Measurements from ENCODE around the gene SLC25A6. TPM values are rescaled to one million over a fixed set of nuclear protein-coding genes. Genes with fewer than 3 reads are reported as not detected.

Gene SLC25A6
- total and polyA plus RNA-seq, 2 of the 13 experiments (the other 11 are each of a cell fraction or from before 2014, with no cell fraction given): 138 to 581 TPM

DNA sequence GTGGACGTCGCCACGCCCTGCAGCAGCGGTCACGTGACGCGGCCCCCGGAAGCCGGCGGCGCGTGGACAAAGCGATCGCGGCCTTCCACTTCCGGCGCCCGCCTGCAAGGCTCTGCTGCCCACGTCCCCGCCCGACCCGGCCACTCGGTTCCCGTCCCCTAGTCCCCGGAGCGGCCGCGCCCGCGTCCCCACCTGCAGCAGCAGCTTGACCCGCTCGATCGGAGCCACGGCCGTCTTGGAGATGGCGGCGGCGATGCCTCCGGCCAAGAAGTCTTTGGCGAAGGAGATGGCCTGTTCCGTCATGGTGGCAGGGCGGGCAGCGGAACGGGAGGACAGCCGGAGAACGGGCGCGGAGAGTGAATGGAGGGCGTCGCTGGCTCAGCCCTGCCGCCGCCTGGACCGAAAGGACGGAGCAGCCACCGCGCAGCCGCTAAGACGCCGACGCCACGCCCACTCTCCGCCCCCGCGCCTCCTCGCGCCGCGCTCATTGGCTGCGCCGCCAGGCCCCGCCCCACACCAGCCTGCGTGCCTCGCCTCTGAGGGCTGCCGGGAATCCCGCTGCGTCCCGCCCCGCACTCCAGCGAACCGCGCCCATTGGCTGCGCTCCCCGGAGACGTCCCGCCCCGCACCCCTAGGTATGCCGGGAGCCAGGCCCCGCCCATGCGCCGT is at the start of gene SLC25A6 (continued):
- TF ChIP-seq, protein P1, sequence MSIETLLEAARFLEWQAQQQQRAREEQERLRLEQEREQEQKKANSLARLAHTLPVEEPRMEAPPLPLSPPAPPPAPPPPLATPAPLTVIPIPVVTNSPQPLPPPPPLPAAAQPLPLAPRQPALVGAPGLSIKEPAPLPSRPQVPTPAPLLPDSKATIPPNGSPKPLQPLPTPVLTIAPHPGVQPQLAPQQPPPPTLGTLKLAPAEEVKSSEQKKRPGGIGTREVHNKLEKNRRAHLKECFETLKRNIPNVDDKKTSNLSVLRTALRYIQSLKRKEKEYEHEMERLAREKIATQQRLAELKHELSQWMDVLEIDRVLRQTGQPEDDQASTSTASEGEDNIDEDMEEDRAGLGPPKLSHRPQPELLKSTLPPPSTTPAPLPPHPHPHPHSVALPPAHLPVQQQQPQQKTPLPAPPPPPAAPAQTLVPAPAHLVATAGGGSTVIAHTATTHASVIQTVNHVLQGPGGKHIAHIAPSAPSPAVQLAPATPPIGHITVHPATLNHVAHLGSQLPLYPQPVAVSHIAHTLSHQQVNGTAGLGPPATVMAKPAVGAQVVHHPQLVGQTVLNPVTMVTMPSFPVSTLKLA (IDR thresholded peaks at IDR 0.05): peak; percentile 79; the same call in 1 of the 2 replicates
- TF ChIP-seq, protein P2, sequence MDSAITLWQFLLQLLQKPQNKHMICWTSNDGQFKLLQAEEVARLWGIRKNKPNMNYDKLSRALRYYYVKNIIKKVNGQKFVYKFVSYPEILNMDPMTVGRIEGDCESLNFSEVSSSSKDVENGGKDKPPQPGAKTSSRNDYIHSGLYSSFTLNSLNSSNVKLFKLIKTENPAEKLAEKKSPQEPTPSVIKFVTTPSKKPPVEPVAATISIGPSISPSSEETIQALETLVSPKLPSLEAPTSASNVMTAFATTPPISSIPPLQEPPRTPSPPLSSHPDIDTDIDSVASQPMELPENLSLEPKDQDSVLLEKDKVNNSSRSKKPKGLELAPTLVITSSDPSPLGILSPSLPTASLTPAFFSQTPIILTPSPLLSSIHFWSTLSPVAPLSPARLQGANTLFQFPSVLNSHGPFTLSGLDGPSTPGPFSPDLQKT (CRISPR knock-in tag; IDR thresholded peaks at IDR 0.05; ENCODE audit: borderline replicate concordance): peak; percentile 80; the same call in 1 of the 2 replicates
- TF ChIP-seq ZNF350 (CRISPR knock-in tag; IDR thresholded peaks at IDR 0.05; ENCODE audit: borderline replicate concordance, low read depth) (peak; percentile 61; the same call in 1 of the 2 replicates), ZNF709 (CRISPR knock-in tag; IDR thresholded peaks at IDR 0.05) (peak; percentile 80; the same call in 1 of the 2 replicates), MYC (CRISPR knock-in tag; IDR thresholded peaks at IDR 0.05; ENCODE audit: borderline replicate concordance) (peak; percentile 98), TCF12 (IDR thresholded peaks at IDR 0.05) (no peak), TCF12 (CRISPR knock-in tag; IDR thresholded peaks at IDR 0.05) (peak; percentile 39), KDM3A (CRISPR knock-in tag; IDR thresholded peaks at IDR 0.05; ENCODE audit: low read depth) (no peak), ZNF589 (CRISPR knock-in tag; conservative IDR thresholded peaks at IDR 0.05) (no peak), MED1 (CRISPR knock-in tag; IDR thresholded peaks at IDR 0.05) (peak; percentile 8; the same call in 1 of the 2 replicates), NFE2L1 (CRISPR knock-in tag; IDR thresholded peaks at IDR 0.05; ENCODE audit: borderline replicate concordance) (no peak), CAMTA2 (CRISPR knock-in tag; IDR thresholded peaks at IDR 0.05; ENCODE audit: borderline replicate concordance) (peak; percentile 79), HES4 (CRISPR knock-in tag; IDR thresholded peaks at IDR 0.05; ENCODE audit: borderline replicate concordance) (no peak), SCMH1 (CRISPR knock-in tag; IDR thresholded peaks at IDR 0.05; ENCODE audit: borderline replicate concordance) (no peak), HDAC6 (IDR thresholded peaks at IDR 0.05; ENCODE audit: low read depth, low read length) (no peak), ZNF234 (CRISPR knock-in tag; conservative IDR thresholded peaks at IDR 0.05) (peak; percentile 82), ZNF326 (CRISPR knock-in tag; IDR thresholded peaks at IDR 0.05; ENCODE audit: borderline replicate concordance) (no peak), ZNF501 (CRISPR knock-in tag; IDR thresholded peaks at IDR 0.05) (peak; percentile 89), DPF2 (CRISPR knock-in tag; IDR thresholded peaks at IDR 0.05; ENCODE audit: borderline replicate concordance, low read depth) (no peak), AGO1 (IDR thresholded peaks at IDR 0.05; ENCODE audit: low read depth, low read length, poor library complexity, severe bottlenecking) (peak; percentile 93)
- TF ChIP-seq, protein P3, sequence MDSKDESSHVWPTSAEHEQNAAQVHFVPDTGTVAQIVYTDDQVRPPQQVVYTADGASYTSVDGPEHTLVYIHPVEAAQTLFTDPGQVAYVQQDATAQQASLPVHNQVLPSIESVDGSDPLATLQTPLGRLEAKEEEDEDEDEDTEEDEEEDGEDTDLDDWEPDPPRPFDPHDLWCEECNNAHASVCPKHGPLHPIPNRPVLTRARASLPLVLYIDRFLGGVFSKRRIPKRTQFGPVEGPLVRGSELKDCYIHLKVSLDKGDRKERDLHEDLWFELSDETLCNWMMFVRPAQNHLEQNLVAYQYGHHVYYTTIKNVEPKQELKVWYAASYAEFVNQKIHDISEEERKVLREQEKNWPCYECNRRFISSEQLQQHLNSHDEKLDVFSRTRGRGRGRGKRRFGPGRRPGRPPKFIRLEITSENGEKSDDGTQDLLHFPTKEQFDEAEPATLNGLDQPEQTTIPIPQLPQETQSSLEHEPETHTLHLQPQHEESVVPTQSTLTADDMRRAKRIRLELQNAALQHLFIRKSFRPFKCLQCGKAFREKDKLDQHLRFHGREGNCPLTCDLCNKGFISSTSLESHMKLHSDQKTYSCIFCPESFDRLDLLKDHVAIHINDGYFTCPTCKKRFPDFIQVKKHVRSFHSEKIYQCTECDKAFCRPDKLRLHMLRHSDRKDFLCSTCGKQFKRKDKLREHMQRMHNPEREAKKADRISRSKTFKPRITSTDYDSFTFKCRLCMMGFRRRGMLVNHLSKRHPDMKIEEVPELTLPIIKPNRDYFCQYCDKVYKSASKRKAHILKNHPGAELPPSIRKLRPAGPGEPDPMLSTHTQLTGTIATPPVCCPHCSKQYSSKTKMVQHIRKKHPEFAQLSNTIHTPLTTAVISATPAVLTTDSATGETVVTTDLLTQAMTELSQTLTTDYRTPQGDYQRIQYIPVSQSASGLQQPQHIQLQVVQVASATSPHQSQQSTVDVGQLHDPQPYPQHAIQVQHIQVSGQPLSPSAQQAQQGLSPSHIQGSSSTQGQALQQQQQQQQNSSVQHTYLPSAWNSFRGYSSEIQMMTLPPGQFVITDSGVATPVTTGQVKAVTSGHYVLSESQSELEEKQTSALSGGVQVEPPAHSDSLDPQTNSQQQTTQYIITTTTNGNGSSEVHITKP (CRISPR knock-in tag; IDR thresholded peaks at IDR 0.05; ENCODE audit: low read depth): no peak
- TF ChIP-seq, protein P4, sequence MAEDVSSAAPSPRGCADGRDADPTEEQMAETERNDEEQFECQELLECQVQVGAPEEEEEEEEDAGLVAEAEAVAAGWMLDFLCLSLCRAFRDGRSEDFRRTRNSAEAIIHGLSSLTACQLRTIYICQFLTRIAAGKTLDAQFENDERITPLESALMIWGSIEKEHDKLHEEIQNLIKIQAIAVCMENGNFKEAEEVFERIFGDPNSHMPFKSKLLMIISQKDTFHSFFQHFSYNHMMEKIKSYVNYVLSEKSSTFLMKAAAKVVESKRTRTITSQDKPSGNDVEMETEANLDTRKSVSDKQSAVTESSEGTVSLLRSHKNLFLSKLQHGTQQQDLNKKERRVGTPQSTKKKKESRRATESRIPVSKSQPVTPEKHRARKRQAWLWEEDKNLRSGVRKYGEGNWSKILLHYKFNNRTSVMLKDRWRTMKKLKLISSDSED (CRISPR knock-in tag; IDR thresholded peaks at IDR 0.05): no peak
